K562 (cell line): ENCODE results near the gene UBE2J2. TPM values are rescaled to one million over a fixed set of nuclear protein-coding genes. Genes with fewer than 3 reads are reported as not detected.

Experiments used
- ATAC-seq: fragments of 200-7000 bp; cut with Tn5 transposase; 3 replicates; pipeline ENCODE4 v1.9.1; 2020; ENCODE audit warnings: moderate library complexity
- BruUV-seq: library from RNA; stranded (reverse); fragments of 400-500 nt; replicated peaks from 2 replicates; lab custom pipeline; 2021; lab: Mats Ljungman, UMichigan
- CTCF ChIA-PET: fragments of 300-600 bp; formaldehyde crosslinking; extraction: SDS; loops from one replicate; lab custom pipeline; 2021; ENCODE audit warnings: low intra/inter-chr PET ratio; lab: Yijun Ruan, JAX
- POLR2A ChIA-PET: fragments of 300-600, 350-650 bp; sonication (Branson Sonifier 250); formaldehyde crosslinking; extraction: SDS; loops from one replicate; lab custom pipeline; 2021; ENCODE audit warnings: antibody characterized with exemption, inconsistent platforms; lab: Yijun Ruan, JAX
- DNase-seq, 4 experiments: peaks; one replicate each; pipeline versions ENCODE4 v3.0.0 to v3.0.0-alpha.2; 2011 to 2018; ENCODE audit warnings: low spot score in 3 of 4, mixed read lengths in 3 of 4; ENCODE audit errors: extremely low read depth in 1 of 4
- FAIRE-seq: peaks from 2 replicates; lab custom pipeline; 2011; peaks lifted over from hg19 to GRCh38; lab: Jason Lieb, UNC
- H2AFZ ChIP-seq: 2 replicates; pipeline ENCODE4 v1.6.0; 2011; ENCODE audit warnings: low read depth, low read length, control low read depth, inconsistent platforms
- H3K27ac ChIP-seq: fragments of 200-600 bp; 3 replicates; pipeline ENCODE4 v1.8.0; 2011; ENCODE audit warnings: low read depth, mild to moderate bottlenecking, control low read depth, inconsistent platforms, low read length, moderate library complexity, mixed read lengths; ENCODE audit errors: extremely low read depth
- H3K27me3 ChIP-seq, 2 experiments: fragments of 300-600 bp in 1 of 2; 2 replicates in 1 of 2; 3 replicates in 1 of 2; pipeline versions ENCODE4 v1.6.0 to v1.8.0; 2011; ENCODE audit warnings: inconsistent platforms in 2 of 2, low read length in 2 of 2, mild to moderate bottlenecking in 1 of 2, mixed read lengths in 1 of 2, moderate library complexity in 1 of 2; ENCODE audit not compliant: control insufficient read depth in 2 of 2, insufficient read depth in 2 of 2
- H3K36me3 ChIP-seq: fragments of 300-600 bp; 3 replicates; pipeline ENCODE4 v1.8.0; 2011; ENCODE audit warnings: mild to moderate bottlenecking, low read length, inconsistent platforms; ENCODE audit not compliant: control insufficient read depth, insufficient read depth
- H3K4me1 ChIP-seq, 2 experiments: fragments of 200-600 bp in 1 of 2; replicated peaks in 1 of 2; 2 replicates in 1 of 2; 3 replicates in 1 of 2; pipeline versions ENCODE4 v1.5.1 to v1.8.0; 2011; ENCODE audit warnings: inconsistent platforms in 2 of 2, low read length in 2 of 2, mild to moderate bottlenecking in 1 of 2, mixed read lengths in 1 of 2, moderate library complexity in 1 of 2; ENCODE audit not compliant: control insufficient read depth in 2 of 2, insufficient read depth in 2 of 2
- H3K4me2 ChIP-seq: 2 replicates; pipeline ENCODE4 v1.6.1; 2011; ENCODE audit warnings: low read length, control low read depth, inconsistent platforms, mixed read lengths; ENCODE audit not compliant: insufficient read depth
- H3K4me3 ChIP-seq: fragments of 200-600 bp; sonication (generic), shearing (Covaris generic); 2 replicates; pipeline ENCODE4 v1.5.1; 2016; ENCODE audit warnings: control low read depth, inconsistent platforms
- H3K79me2 ChIP-seq: fragments of 200-600 bp; 3 replicates; pipeline ENCODE4 v1.8.0; 2011; ENCODE audit warnings: low read length, inconsistent platforms; ENCODE audit not compliant: control insufficient read depth, insufficient read depth
- H3K9ac ChIP-seq, 2 experiments: 2 replicates each; pipeline versions ENCODE4 v1.6.0 to v1.6.1; 2011; ENCODE audit warnings: low read depth in 2 of 2, low read length in 2 of 2, control low read depth in 1 of 2, inconsistent platforms in 1 of 2, mild to moderate bottlenecking in 1 of 2, mixed read lengths in 1 of 2; ENCODE audit not compliant: insufficient read depth in 1 of 2
- H3K9me1 ChIP-seq: one replicate; pipeline ENCODE4 v1.6.0; 2011; ENCODE audit warnings: inconsistent platforms, mild to moderate bottlenecking, low read length, moderate library complexity; ENCODE audit not compliant: control insufficient read depth, insufficient read depth
- H3K9me3 ChIP-seq: replicated peaks from 2 replicates; pipeline ENCODE4 v1.5.1; 2011; ENCODE audit warnings: low read depth, low read length, inconsistent platforms; ENCODE audit not compliant: control insufficient read depth, insufficient read depth
- H4K20me1 ChIP-seq: replicated peaks from 2 replicates; pipeline ENCODE4 v1.6.1; 2011; ENCODE audit warnings: low read length, inconsistent platforms, mixed read lengths; ENCODE audit not compliant: control insufficient read depth, insufficient read depth
- EWSR1 ChIP-seq: fragments of 450-650 bp; IDR thresholded peaks from 2 replicates; pipeline ENCODE4 v1.6.1; 2018; ENCODE audit warnings: borderline replicate concordance, mild to moderate bottlenecking, low read depth, moderate library complexity; ENCODE audit not compliant: partially characterized antibody
- GABPA ChIP-seq: fragments of 200-800 bp; sonication (Bioruptor generic); conservative IDR thresholded peaks from 2 replicates; pipeline ENCODE4 v1.6.1; 2016; ENCODE audit warnings: low read depth, missing genetic modification characterization, missing compliant biosample characterization
- KDM1A ChIP-seq, 2 experiments: fragments of 450-650 bp; IDR thresholded peaks; 2 replicates each; pipeline ENCODE4 v1.6.1; 2016; ENCODE audit warnings: mild to moderate bottlenecking in 2 of 2
- MXI1 ChIP-seq: IDR thresholded peaks from 2 replicates; pipeline ENCODE4 v1.6.1; 2011; ENCODE audit warnings: low read depth, mild to moderate bottlenecking, improper control_type of control experiment, low read length
- TRIM28 ChIP-seq: fragments of 450-650 bp; IDR thresholded peaks from 2 replicates; pipeline ENCODE4 v1.6.1; 2017
- ZNF277 ChIP-seq: fragments of 250-450 bp; sonication (Bioruptor Pico); IDR thresholded peaks from 2 replicates; pipeline ENCODE4 v1.8.0; 2022; ENCODE audit warnings: inconsistent platforms, mild to moderate bottlenecking, moderate library complexity, borderline replicate concordance
- WGBS: fragments of 100-300 bp; shearing (Covaris generic); methylation state at CpG from one replicate; pipeline ENCODE4 v1.1.6; 2016; ENCODE audit warnings: low coverage, mixed read lengths; ENCODE audit not compliant: insufficient coverage; ENCODE audit errors: missing lambda C conversion rate; 5-methylcytosine and 5-hydroxymethylcytosine counted together
- in situ Hi-C: fragments of 300-500 bp; cut with MboI; formaldehyde crosslinking; loops from 4 replicates; pipeline ENCODE4 v1.15.0; 2018; ENCODE audit warnings: inconsistent platforms, mixed read lengths
- intact Hi-C: fragments of 100-400 bp; cut with micrococcal nuclease; formaldehyde crosslinking; loops from 2 replicates; pipeline ENCODE4 v1.14.2; 2022
- polyA plus RNA-seq, 8 experiments: library from polyadenylated mRNA; depleted of rRNA in 4 of 8; stranded (reverse) in 5 of 8; unstranded in 3 of 8; fragments of >200 nt; fragmentation: Nextera tagmentation in 2 of 8; fragmentation: Illumina TruSeq in 1 of 8; extraction: Ambion mirVana in 2 of 8; extraction: Trizol in 1 of 8; gene quantifications; 2 replicates each; pipeline versions ENCODE4 v1.2.1 to v1.2.3, GENCODE V29; 2011 to 2014; ENCODE audit warnings: inconsistent platforms in 1 of 8, missing spikeins in 1 of 8
- total RNA-seq, 7 experiments: library from RNA; depleted of rRNA in 6 of 7; stranded (reverse); fragments of >200 nt in 6 of 7; fragmentation: Illumina TruSeq in 2 of 7; extraction: Trizol in 2 of 7; gene quantifications; 2 replicates each; pipeline versions ENCODE4 v1.2.1 to v1.2.3, GENCODE V29; 2011 to 2021; ENCODE audit warnings: low replicate concordance in 1 of 7
- TF ChIP-seq, protein P1 (sequence below): IDR thresholded peaks from 3 replicates; pipeline ENCODE4 v1.6.1; 2011; ENCODE audit warnings: borderline replicate concordance, mild to moderate bottlenecking, moderate library complexity; ENCODE audit not compliant: insufficient read length; ENCODE audit errors: extremely low read depth
- TF ChIP-seq, protein P2 (sequence below), 3 experiments: fragments of 200-800 bp in 1 of 3; fragments of 250-450 bp in 1 of 3; fragments of 450-650 bp in 1 of 3; sonication (Bioruptor Pico) in 1 of 3; sonication (Bioruptor generic) in 1 of 3; formaldehyde crosslinking in 1 of 3; IDR thresholded peaks; 2 replicates each; pipeline versions ENCODE4 v1.6.1 to v1.8.0; 2016 to 2022; ENCODE audit warnings: mild to moderate bottlenecking in 2 of 3, missing genetic modification characterization in 2 of 3, missing compliant biosample characterization in 1 of 3, moderate library complexity in 1 of 3
- TF ChIP-seq, protein P3 (sequence below), 2 experiments: IDR thresholded peaks in 1 of 2; conservative IDR thresholded peaks in 1 of 2; 2 replicates each; pipeline ENCODE4 v1.6.1; 2016; ENCODE audit warnings: low read depth in 2 of 2, mild to moderate bottlenecking in 1 of 2, missing compliant biosample characterization in 1 of 2, missing genetic modification characterization in 1 of 2, moderate library complexity in 1 of 2
- TF ChIP-seq, protein P4 (sequence below): sonication (generic); formaldehyde crosslinking; IDR thresholded peaks from 2 replicates; pipeline ENCODE4 v1.9.0; 2022; ENCODE audit warnings: mild to moderate bottlenecking, missing genetic modification reagents

UBE2J2 gene
- total and polyA plus RNA-seq, 9 of the 15 experiments (the other 6 are each of a cell fraction or from before 2014, with no cell fraction given): 0.93 to 112 (median 75.5) TPM

GRCh38 chr1:1259119-1259488 lies 14.6 kb downstream of the UBE2J2 start:
- Histone ChIP-seq H3K9me1 (peaks cover 7% of the 10 kb centered on the region), H4K20me1 (peaks cover 8% of the 10 kb centered on the region; the same call in 1 of the 2 replicates), H2AFZ (no peak overlapping the region), H3K27ac (no peak overlapping the region), H3K27me3 (no peaks in the 10 kb centered on the region), H3K9ac (no peak overlapping the region; a peak in 1 of 4 replicates), H3K79me2 (peaks cover 11% of the 10 kb centered on the region), H3K36me3 (peaks cover 95% of the 10 kb centered on the region), H3K4me3 (no peak overlapping the region), H3K4me1 (peaks cover 0 to 43% of the 10 kb centered on the region in 2 experiments; a peak in 2 of 5 replicates), H3K4me2 (no peak overlapping the region), H3K9me3 (no peaks in the 10 kb centered on the region)
- no TSS peak for BruUV-seq
- 97% methylated on average over 22 of the region's 22 CpGs for WGBS
- ChIA-PET CTCF (no interaction called here), POLR2A (no interaction called here)
- in situ Hi-C loops: no loop called here
- ATAC-seq (no peak), FAIRE-seq (no peak), DNase-seq (no peak)
- intact Hi-C loops: no loop called here
- no peak for TF ChIP-seq ZNF277 (CRISPR knock-in tag)
- no peak for TF ChIP-seq MXI1
- TF ChIP-seq, protein P1, sequence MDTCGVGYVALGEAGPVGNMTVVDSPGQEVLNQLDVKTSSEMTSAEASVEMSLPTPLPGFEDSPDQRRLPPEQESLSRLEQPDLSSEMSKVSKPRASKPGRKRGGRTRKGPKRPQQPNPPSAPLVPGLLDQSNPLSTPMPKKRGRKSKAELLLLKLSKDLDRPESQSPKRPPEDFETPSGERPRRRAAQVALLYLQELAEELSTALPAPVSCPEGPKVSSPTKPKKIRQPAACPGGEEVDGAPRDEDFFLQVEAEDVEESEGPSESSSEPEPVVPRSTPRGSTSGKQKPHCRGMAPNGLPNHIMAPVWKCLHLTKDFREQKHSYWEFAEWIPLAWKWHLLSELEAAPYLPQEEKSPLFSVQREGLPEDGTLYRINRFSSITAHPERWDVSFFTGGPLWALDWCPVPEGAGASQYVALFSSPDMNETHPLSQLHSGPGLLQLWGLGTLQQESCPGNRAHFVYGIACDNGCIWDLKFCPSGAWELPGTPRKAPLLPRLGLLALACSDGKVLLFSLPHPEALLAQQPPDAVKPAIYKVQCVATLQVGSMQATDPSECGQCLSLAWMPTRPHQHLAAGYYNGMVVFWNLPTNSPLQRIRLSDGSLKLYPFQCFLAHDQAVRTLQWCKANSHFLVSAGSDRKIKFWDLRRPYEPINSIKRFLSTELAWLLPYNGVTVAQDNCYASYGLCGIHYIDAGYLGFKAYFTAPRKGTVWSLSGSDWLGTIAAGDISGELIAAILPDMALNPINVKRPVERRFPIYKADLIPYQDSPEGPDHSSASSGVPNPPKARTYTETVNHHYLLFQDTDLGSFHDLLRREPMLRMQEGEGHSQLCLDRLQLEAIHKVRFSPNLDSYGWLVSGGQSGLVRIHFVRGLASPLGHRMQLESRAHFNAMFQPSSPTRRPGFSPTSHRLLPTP: no peak
- TF ChIP-seq, protein P2, sequence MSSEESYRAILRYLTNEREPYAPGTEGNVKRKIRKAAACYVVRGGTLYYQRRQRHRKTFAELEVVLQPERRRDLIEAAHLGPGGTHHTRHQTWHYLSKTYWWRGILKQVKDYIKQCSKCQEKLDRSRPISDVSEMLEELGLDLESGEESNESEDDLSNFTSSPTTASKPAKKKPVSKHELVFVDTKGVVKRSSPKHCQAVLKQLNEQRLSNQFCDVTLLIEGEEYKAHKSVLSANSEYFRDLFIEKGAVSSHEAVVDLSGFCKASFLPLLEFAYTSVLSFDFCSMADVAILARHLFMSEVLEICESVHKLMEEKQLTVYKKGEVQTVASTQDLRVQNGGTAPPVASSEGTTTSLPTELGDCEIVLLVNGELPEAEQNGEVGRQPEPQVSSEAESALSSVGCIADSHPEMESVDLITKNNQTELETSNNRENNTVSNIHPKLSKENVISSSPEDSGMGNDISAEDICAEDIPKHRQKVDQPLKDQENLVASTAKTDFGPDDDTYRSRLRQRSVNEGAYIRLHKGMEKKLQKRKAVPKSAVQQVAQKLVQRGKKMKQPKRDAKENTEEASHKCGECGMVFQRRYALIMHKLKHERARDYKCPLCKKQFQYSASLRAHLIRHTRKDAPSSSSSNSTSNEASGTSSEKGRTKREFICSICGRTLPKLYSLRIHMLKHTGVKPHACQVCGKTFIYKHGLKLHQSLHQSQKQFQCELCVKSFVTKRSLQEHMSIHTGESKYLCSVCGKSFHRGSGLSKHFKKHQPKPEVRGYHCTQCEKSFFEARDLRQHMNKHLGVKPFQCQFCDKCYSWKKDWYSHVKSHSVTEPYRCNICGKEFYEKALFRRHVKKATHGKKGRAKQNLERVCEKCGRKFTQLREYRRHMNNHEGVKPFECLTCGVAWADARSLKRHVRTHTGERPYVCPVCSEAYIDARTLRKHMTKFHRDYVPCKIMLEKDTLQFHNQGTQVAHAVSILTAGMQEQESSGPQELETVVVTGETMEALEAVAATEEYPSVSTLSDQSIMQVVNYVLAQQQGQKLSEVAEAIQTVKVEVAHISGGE (CRISPR knock-in tag; IDR thresholded peaks at IDR 0.05): no peak
- TF ChIP-seq EWSR1: no peak
- TF ChIP-seq GABPA (tag): no peak
- TF ChIP-seq, protein P3, sequence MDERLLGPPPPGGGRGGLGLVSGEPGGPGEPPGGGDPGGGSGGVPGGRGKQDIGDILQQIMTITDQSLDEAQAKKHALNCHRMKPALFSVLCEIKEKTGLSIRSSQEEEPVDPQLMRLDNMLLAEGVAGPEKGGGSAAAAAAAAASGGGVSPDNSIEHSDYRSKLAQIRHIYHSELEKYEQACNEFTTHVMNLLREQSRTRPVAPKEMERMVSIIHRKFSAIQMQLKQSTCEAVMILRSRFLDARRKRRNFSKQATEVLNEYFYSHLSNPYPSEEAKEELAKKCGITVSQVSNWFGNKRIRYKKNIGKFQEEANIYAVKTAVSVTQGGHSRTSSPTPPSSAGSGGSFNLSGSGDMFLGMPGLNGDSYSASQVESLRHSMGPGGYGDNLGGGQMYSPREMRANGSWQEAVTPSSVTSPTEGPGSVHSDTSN (CRISPR knock-in tag; IDR thresholded peaks at IDR 0.05; ENCODE audit: low read depth): no peak
- TF ChIP-seq, protein P3 (tag; conservative IDR thresholded peaks at IDR 0.05; ENCODE audit: low read depth): no peak
- TF ChIP-seq TRIM28: no peak
- no peak for TF ChIP-seq KDM1A (IDR thresholded peaks at IDR 0.05)
- TF ChIP-seq, protein P4, sequence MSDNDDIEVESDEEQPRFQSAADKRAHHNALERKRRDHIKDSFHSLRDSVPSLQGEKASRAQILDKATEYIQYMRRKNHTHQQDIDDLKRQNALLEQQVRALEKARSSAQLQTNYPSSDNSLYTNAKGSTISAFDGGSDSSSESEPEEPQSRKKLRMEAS (CRISPR knock-in tag): peak; percentile 11; the same call in 1 of the 2 replicates
